SU-DHL-6 (cell line): Measurements from ENCODE around the gene UVSSA.

Experiments used
- CTCF ChIP-seq: fragments of 200-600 bp; sonication (generic); IDR thresholded peaks from one replicate; pipeline ENCODE4 v1.5.1; 2017; ENCODE audit warnings: antibody characterized with exemption, mild to moderate bottlenecking, low read length, moderate library complexity; ENCODE audit not compliant: insufficient read depth, poor library complexity, severe bottlenecking
- EZH2phosphoT487 ChIP-seq: fragments of 200-600 bp; sonication (generic), shearing (Covaris generic); conservative IDR thresholded peaks from 2 replicates; pipeline ENCODE4 v1.6.1; 2018; ENCODE audit warnings: mild to moderate bottlenecking, antibody characterized with exemption, low read length, moderate library complexity, mixed read lengths

- TF ChIP-seq CTCF: no peak
- no peak for TF ChIP-seq EZH2phosphoT487
These were observed 16.5 kb downstream of the UVSSA start for GRCh38 chr4:1363513-1363912.
